SK-N-SH (cell line): ENCODE results near the gene SLC24A1. TPM values are rescaled to one million over a fixed set of nuclear protein-coding genes. Genes with fewer than 3 reads are reported as not detected.

ENCODE experiments used
- CTCF ChIA-PET: fragments of 300-600, 350-600 bp; formaldehyde crosslinking; extraction: SDS; loops from one replicate; lab custom pipeline; 2021; lab: Yijun Ruan, JAX
- POLR2A ChIA-PET: fragments of 350-600 bp; sonication (Branson Sonifier 250); formaldehyde crosslinking; extraction: SDS; loops from one replicate; lab custom pipeline; 2020; ENCODE audit warnings: antibody characterized with exemption, inconsistent platforms; lab: Yijun Ruan, JAX
- DNase-seq: peaks from one replicate; pipeline ENCODE4 v3.0.0; 2012
- H2AFZ ChIP-seq: fragments of 200-600 bp; sonication (generic); 2 replicates; pipeline ENCODE4 v1.8.1; 2016; ENCODE audit warnings: antibody characterized with exemption, mild to moderate bottlenecking, low read depth
- H3F3A ChIP-seq: fragments of 200-600 bp; sonication (generic); replicated peaks from 2 replicates; pipeline ENCODE3; 2016; ENCODE audit warnings: antibody characterized with exemption, mild to moderate bottlenecking; ENCODE audit not compliant: insufficient read depth
- H3K27ac ChIP-seq, 2 experiments: fragments of 200-500 bp in 1 of 2; fragments of 200-600 bp in 1 of 2; sonication (Bioruptor generic) in 1 of 2; sonication (generic), shearing (Covaris generic) in 1 of 2; 2 replicates each; pipeline versions ENCODE4 v1.5.1 to v1.6.1; 2014 to 2016; ENCODE audit warnings: low read depth in 2 of 2, inconsistent platforms in 1 of 2, low read length in 1 of 2, mild to moderate bottlenecking in 1 of 2, mixed read lengths in 1 of 2
- H3K27me3 ChIP-seq: fragments of 200-600 bp; sonication (generic), shearing (Covaris generic); 2 replicates; pipeline ENCODE4 v1.6.1; 2016; ENCODE audit warnings: mixed run types; ENCODE audit not compliant: insufficient read depth
- H3K36me3 ChIP-seq, 2 experiments: fragments of 200-500 bp in 1 of 2; fragments of 200-600 bp in 1 of 2; sonication (Bioruptor generic) in 1 of 2; sonication (generic) in 1 of 2; replicated peaks in 1 of 2; 2 replicates each; pipeline versions ENCODE3 to v1.5.1; 2014 to 2016; ENCODE audit warnings: low read length in 1 of 2, mild to moderate bottlenecking in 1 of 2; ENCODE audit not compliant: insufficient read depth in 2 of 2, control insufficient read depth in 1 of 2
- H3K4me1 ChIP-seq, 2 experiments: fragments of 200-500 bp in 1 of 2; fragments of 200-600 bp in 1 of 2; sonication (Bioruptor generic) in 1 of 2; sonication (generic), shearing (Covaris generic) in 1 of 2; 2 replicates each; pipeline versions ENCODE4 v1.5.1 to v1.6.1; 2014 to 2016; ENCODE audit warnings: low read depth in 1 of 2, low read length in 1 of 2, mixed run types in 1 of 2; ENCODE audit not compliant: insufficient read depth in 2 of 2, control insufficient read depth in 1 of 2
- H3K4me2 ChIP-seq: fragments of 200-600 bp; sonication (generic), shearing (Covaris generic); 2 replicates; pipeline ENCODE4 v1.6.1; 2017; ENCODE audit warnings: mixed run types
- H3K4me3 ChIP-seq, 2 experiments: fragments of 200-500 bp in 1 of 2; fragments of 200-600 bp in 1 of 2; sonication (Bioruptor generic) in 1 of 2; sonication (generic), shearing (Covaris generic) in 1 of 2; 2 replicates each; pipeline versions ENCODE4 v1.5.1 to v1.8.1; 2014 to 2016; ENCODE audit warnings: low read depth in 2 of 2, inconsistent platforms in 1 of 2, low read length in 1 of 2, mild to moderate bottlenecking in 1 of 2, mixed read lengths in 1 of 2, moderate library complexity in 1 of 2
- H3K79me2 ChIP-seq: fragments of 200-600 bp; sonication (generic); 2 replicates; pipeline ENCODE4 v1.8.1; 2017; ENCODE audit warnings: mild to moderate bottlenecking; ENCODE audit not compliant: insufficient read depth
- H3K9ac ChIP-seq: fragments of 200-600 bp; sonication (generic); 2 replicates; pipeline ENCODE4 v1.6.1; 2017; ENCODE audit warnings: mixed run types
- H3K9me2 ChIP-seq: fragments of 200-600 bp; sonication (generic); 2 replicates; pipeline ENCODE4 v1.6.1; 2017; ENCODE audit warnings: mixed run types
- H3K9me3 ChIP-seq: fragments of 200-600 bp; sonication (generic); 2 replicates; pipeline ENCODE4 v1.6.1; 2017; ENCODE audit warnings: mixed run types, mild to moderate bottlenecking, moderate library complexity
- H4K20me1 ChIP-seq: fragments of 200-600 bp; sonication (generic); 2 replicates; pipeline ENCODE4 v1.6.1; 2017; ENCODE audit warnings: mild to moderate bottlenecking, mixed run types; ENCODE audit not compliant: insufficient read depth
- CTCF ChIP-seq: fragments of 200-600 bp; sonication (generic); IDR thresholded peaks from 2 replicates; pipeline ENCODE4 v1.6.1; 2017; ENCODE audit warnings: antibody characterized with exemption, mild to moderate bottlenecking, moderate library complexity
- EP300 ChIP-seq, 2 experiments: IDR thresholded peaks; 2 replicates each; pipeline versions ENCODE4 v1.4.0 to v1.6.1; 2012; ENCODE audit warnings: borderline replicate concordance in 1 of 2, low read depth in 1 of 2, low read length in 1 of 2
- EZH2phosphoT487 ChIP-seq: fragments of 200-600 bp; sonication (generic); IDR thresholded peaks from 2 replicates; pipeline ENCODE4 v1.6.1; 2017; ENCODE audit warnings: low read depth, mixed run types, mild to moderate bottlenecking, antibody characterized with exemption, moderate library complexity, borderline replicate concordance
- FOXJ3 ChIP-seq: sonication (generic); formaldehyde crosslinking; IDR thresholded peaks from 2 replicates; pipeline ENCODE4 v1.5.1; 2020; ENCODE audit warnings: mild to moderate bottlenecking, missing genetic modification reagents
- FOXM1 ChIP-seq: IDR thresholded peaks from 2 replicates; pipeline ENCODE4 v1.4.0; 2012; ENCODE audit warnings: low read depth, mild to moderate bottlenecking
- GABPA ChIP-seq: IDR thresholded peaks from 2 replicates; pipeline ENCODE4 v1.4.0; 2012; ENCODE audit warnings: low read depth, mild to moderate bottlenecking
- GATA2 ChIP-seq: sonication (generic); formaldehyde crosslinking; IDR thresholded peaks from 2 replicates; pipeline ENCODE4 v1.5.0; 2020; ENCODE audit warnings: mild to moderate bottlenecking, missing genetic modification reagents
- IRF3 ChIP-seq: fragments of 150-350 bp; IDR thresholded peaks from 2 replicates; pipeline ENCODE4 v1.6.1; 2016; ENCODE audit warnings: mild to moderate bottlenecking, low read depth, low read length
- JUND ChIP-seq: IDR thresholded peaks from 2 replicates; pipeline ENCODE4 v1.4.0; 2012
- MEF2A ChIP-seq: IDR thresholded peaks from 2 replicates; pipeline ENCODE4 v1.4.0; 2012; ENCODE audit warnings: low read depth, borderline replicate concordance
- MXI1 ChIP-seq: IDR thresholded peaks from 2 replicates; pipeline ENCODE4 v1.6.1; 2012; ENCODE audit warnings: mild to moderate bottlenecking, low read depth, low read length, improper control_type of control experiment
- NFIC ChIP-seq: IDR thresholded peaks from 2 replicates; pipeline ENCODE4 v1.4.0; 2012; ENCODE audit warnings: borderline replicate concordance
- NRF1 ChIP-seq: IDR thresholded peaks from 2 replicates; pipeline ENCODE4 v1.6.1; 2012; ENCODE audit warnings: low read depth, mild to moderate bottlenecking, low read length
- RFX5 ChIP-seq: IDR thresholded peaks from 2 replicates; pipeline ENCODE4 v1.6.1; 2012; ENCODE audit warnings: mild to moderate bottlenecking, improper control_type of control experiment, low read length
- SMC3 ChIP-seq: IDR thresholded peaks from 2 replicates; pipeline ENCODE4 v1.6.1; 2012; ENCODE audit warnings: low read depth, low read length, improper control_type of control experiment
- TAF1 ChIP-seq: IDR thresholded peaks from 2 replicates; pipeline ENCODE4 v1.6.1; 2012; ENCODE audit warnings: low read depth, mild to moderate bottlenecking, low read length, moderate library complexity, borderline replicate concordance
- WGBS: methylation state at CpG from one replicate; pipeline ENCODE4 v1.1.6; 2017; ENCODE audit warnings: low lambda C conversion rate; 5-methylcytosine and 5-hydroxymethylcytosine counted together
- polyA plus RNA-seq, 3 experiments: library from polyadenylated mRNA; depleted of rRNA; stranded (reverse); fragments of >200 nt; gene quantifications; 2 replicates each; pipeline ENCODE4 v1.2.3, GENCODE V29; 2012
- TF ChIP-seq, protein P1 (sequence below): IDR thresholded peaks from 2 replicates; pipeline ENCODE4; 2012
- TF ChIP-seq, protein P2 (sequence below): IDR thresholded peaks from 2 replicates; pipeline ENCODE4 v1.6.1; 2012; ENCODE audit warnings: mild to moderate bottlenecking, low read depth, low read length, moderate library complexity
- TF ChIP-seq, protein P3 (sequence below): IDR thresholded peaks from 2 replicates; pipeline ENCODE4 v1.4.0; 2012; ENCODE audit warnings: low read depth

SLC24A1 gene
- polyA plus RNA-seq, 1 of the 3 experiments (the other 2 are of a cell fraction) = 7.7 TPM

DNA sequence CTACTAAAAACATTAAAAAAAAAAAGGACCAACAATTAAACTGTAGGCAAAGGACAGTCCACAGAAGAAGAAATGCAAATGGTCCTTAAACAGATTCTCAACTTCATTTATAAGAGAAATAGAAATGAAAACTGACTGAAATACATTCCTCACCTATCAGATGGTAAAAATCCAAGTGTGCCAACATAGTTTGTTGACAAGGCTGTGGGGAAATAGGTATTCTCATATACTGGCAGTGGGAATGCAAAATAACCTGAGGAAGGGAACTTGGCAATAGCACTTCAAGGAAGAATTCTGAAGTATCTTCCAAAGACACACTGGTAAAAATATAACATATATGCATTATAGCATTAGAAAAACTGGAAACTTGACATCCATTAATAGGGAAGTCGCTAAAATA lies 53.8 kb downstream of the SLC24A1 start:
- H3K4me1 ChIP-seq = no peaks in the 10 kb centered on the region
- H3K9me3 ChIP-seq = no peaks in the 10 kb centered on the region
- no peaks in the 10 kb centered on the region for H3K9me2 ChIP-seq
- H4K20me1 ChIP-seq = no peaks in the 10 kb centered on the region
- no peak overlapping the region for H3K4me3 ChIP-seq
- no peak overlapping the region for H3K9ac ChIP-seq
- TF ChIP-seq NRF1 (no peak), GABPA (no peak), SMC3 (no peak), GATA2 (CRISPR knock-in tag) (no peak), FOXM1 (no peak), EZH2phosphoT487 (no peak)
- TF ChIP-seq, protein P1, sequence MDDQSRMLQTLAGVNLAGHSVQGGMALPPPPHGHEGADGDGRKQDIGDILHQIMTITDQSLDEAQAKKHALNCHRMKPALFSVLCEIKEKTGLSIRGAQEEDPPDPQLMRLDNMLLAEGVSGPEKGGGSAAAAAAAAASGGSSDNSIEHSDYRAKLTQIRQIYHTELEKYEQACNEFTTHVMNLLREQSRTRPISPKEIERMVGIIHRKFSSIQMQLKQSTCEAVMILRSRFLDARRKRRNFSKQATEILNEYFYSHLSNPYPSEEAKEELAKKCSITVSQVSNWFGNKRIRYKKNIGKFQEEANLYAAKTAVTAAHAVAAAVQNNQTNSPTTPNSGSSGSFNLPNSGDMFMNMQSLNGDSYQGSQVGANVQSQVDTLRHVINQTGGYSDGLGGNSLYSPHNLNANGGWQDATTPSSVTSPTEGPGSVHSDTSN = no peak
- no peak overlapping the region for H3K4me2 ChIP-seq
- no peaks in the 10 kb centered on the region for H3K79me2 ChIP-seq
- H3K36me3 ChIP-seq = peaks cover under 1 to 12% of the 10 kb centered on the region in 2 experiments
- 49% methylated on average over 1 of the region's 1 CpG for WGBS
- H3F3A ChIP-seq = no peaks in the 10 kb centered on the region
- no peaks in the 10 kb centered on the region for H3K27me3 ChIP-seq
- H2AFZ ChIP-seq = no peak overlapping the region
- POLR2A ChIA-PET = no interaction called here
- no peak for DNase-seq
- CTCF ChIA-PET = interaction anchor here (2.3 kb wide), 1 partner anchor 149 kb away, joined by 5 read pairs; no protein-coding TSS in a partner anchor
- no peak overlapping the region for H3K27ac ChIP-seq

DNA sequence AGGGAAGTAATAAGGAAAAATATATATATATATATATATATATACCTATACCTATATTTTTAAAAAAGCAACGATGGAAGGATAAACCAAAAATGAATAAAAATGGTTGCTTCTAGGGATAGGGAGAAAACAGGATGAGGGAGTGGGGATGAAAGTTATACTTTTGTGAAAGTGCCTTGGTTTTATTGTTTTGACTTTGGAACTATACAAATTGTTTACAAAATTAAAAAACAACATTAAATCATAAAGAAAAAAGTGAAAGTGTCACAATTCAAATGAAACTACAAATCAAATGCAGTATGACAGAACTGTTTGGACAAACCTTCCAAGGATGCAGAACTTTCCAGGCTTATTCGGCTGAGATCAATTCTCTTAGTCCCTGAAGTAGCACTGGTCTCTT lies 54.4 kb downstream of the SLC24A1 start:
- H3K4me3 ChIP-seq = no peak overlapping the region
- H3K79me2 ChIP-seq = no peaks in the 10 kb centered on the region
- no peaks in the 10 kb centered on the region for H3K9me2 ChIP-seq
- no peak overlapping the region for H3K9ac ChIP-seq
- H2AFZ ChIP-seq = no peak overlapping the region
- H3K36me3 ChIP-seq = peaks cover 0 to 6% of the 10 kb centered on the region in 2 experiments
- no peaks in the 10 kb centered on the region for H3K9me3 ChIP-seq
- CTCF ChIA-PET = no interaction called here
- H3F3A ChIP-seq = no peaks in the 10 kb centered on the region
- no peaks in the 10 kb centered on the region for H3K27me3 ChIP-seq
- 92% methylated on average over 2 of the region's 2 CpGs for WGBS
- POLR2A ChIA-PET = no interaction called here
- no peaks in the 10 kb centered on the region for H3K4me1 ChIP-seq
- H4K20me1 ChIP-seq = no peaks in the 10 kb centered on the region
- H3K4me2 ChIP-seq = no peak overlapping the region
- no peak for DNase-seq
- no peak overlapping the region for H3K27ac ChIP-seq
- TF ChIP-seq FOXJ3 (CRISPR knock-in tag) (no peak), EP300 (IDR thresholded peaks at IDR 0.05; ENCODE audit: borderline replicate concordance in 1 of 2, low read depth in 1 of 2, low read length in 1 of 2) (no peak), MXI1 (no peak), JUND (no peak), TAF1 (no peak), IRF3 (no peak), SMC3 (no peak), NRF1 (no peak), NFIC (no peak), EZH2phosphoT487 (no peak), CTCF (no peak), RFX5 (no peak), MEF2A (no peak)
- TF ChIP-seq, protein P2, sequence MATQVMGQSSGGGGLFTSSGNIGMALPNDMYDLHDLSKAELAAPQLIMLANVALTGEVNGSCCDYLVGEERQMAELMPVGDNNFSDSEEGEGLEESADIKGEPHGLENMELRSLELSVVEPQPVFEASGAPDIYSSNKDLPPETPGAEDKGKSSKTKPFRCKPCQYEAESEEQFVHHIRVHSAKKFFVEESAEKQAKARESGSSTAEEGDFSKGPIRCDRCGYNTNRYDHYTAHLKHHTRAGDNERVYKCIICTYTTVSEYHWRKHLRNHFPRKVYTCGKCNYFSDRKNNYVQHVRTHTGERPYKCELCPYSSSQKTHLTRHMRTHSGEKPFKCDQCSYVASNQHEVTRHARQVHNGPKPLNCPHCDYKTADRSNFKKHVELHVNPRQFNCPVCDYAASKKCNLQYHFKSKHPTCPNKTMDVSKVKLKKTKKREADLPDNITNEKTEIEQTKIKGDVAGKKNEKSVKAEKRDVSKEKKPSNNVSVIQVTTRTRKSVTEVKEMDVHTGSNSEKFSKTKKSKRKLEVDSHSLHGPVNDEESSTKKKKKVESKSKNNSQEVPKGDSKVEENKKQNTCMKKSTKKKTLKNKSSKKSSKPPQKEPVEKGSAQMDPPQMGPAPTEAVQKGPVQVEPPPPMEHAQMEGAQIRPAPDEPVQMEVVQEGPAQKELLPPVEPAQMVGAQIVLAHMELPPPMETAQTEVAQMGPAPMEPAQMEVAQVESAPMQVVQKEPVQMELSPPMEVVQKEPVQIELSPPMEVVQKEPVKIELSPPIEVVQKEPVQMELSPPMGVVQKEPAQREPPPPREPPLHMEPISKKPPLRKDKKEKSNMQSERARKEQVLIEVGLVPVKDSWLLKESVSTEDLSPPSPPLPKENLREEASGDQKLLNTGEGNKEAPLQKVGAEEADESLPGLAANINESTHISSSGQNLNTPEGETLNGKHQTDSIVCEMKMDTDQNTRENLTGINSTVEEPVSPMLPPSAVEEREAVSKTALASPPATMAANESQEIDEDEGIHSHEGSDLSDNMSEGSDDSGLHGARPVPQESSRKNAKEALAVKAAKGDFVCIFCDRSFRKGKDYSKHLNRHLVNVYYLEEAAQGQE = no peak
- TF ChIP-seq, protein P3, sequence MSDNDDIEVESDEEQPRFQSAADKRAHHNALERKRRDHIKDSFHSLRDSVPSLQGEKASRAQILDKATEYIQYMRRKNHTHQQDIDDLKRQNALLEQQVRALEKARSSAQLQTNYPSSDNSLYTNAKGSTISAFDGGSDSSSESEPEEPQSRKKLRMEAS = no peak
- TF ChIP-seq, protein P1 = no peak
